Transverse colon (tissue), 4 donors: Measurements from ENCODE around the gene BAG5. TPM values are rescaled to one million over a fixed set of nuclear protein-coding genes. Genes with fewer than 3 reads are reported as not detected.
A peak's percentile ranks its signal among the peaks of the same experiment; 100 is the strongest.
"Not testable (repeated sequence)": the region's sequence is repeated elsewhere in the genome, so short reads cannot be mapped to it uniquely, and the experiment has no call there.

Experiments
- DNase-seq: peaks from one replicate; pipeline ENCODE4 v3.0.0-alpha.2; 2019
- H3K27ac ChIP-seq, 4 donors: fragments of 200-600 bp; sonication (generic); 2 replicates each; pipeline ENCODE4 v1.5.1; 2016 to 2018; ENCODE audit warnings: inconsistent platforms in 4 of 4
- H3K27me3 ChIP-seq: fragments of 200-600 bp; sonication (generic); 2 replicates; pipeline ENCODE4 v1.5.1; 2017; ENCODE audit warnings: inconsistent platforms
- H3K36me3 ChIP-seq, 4 donors: fragments of 200-600 bp; sonication (generic); 2 replicates each; pipeline ENCODE4 v1.5.1; 2017 to 2019; ENCODE audit warnings: inconsistent platforms in 4 of 4
- H3K4me1 ChIP-seq, 4 donors: fragments of 200-600 bp; sonication (generic); 2 replicates each; pipeline ENCODE4 v1.5.1; 2017 to 2020; ENCODE audit warnings: inconsistent platforms in 4 of 4
- H3K4me3 ChIP-seq, 4 donors: fragments of 200-600 bp; sonication (generic); 1 replicate in 1 of 4; 2 replicates in 3 of 4; pipeline versions ENCODE4 v1.5.1 to v1.6.1; 2017 to 2019; ENCODE audit warnings: inconsistent platforms in 4 of 4
- H3K9me3 ChIP-seq, 2 donors: fragments of 200-600 bp; sonication (generic); 2 replicates each; pipeline ENCODE4 v1.5.1; 2017 to 2019; ENCODE audit warnings: inconsistent platforms in 2 of 2
- CTCF ChIP-seq, 5 experiments: fragments of 200-600 bp in 3 of 5; fragments of 450-650 bp in 2 of 5; sonication (generic) in 3 of 5; IDR thresholded peaks; 1 replicate in 2 of 5; 2 replicates in 3 of 5; pipeline ENCODE4 v1.5.1; 2016 to 2017; ENCODE audit warnings: antibody characterized with exemption in 5 of 5, inconsistent platforms in 3 of 5, mild to moderate bottlenecking in 2 of 5, moderate library complexity in 1 of 5
- EP300 ChIP-seq: sonication (generic); formaldehyde crosslinking; IDR thresholded peaks from one replicate; pipeline ENCODE4 v1.6.1; 2017; ENCODE audit warnings: antibody characterized with exemption, low read depth
- POLR2A ChIP-seq: fragments of 450-650 bp; IDR thresholded peaks from one replicate; pipeline ENCODE4 v1.6.1; 2016; ENCODE audit warnings: antibody characterized with exemption, mild to moderate bottlenecking, moderate library complexity
- POLR2AphosphoS5 ChIP-seq, 3 donors: sonication (generic); formaldehyde crosslinking; IDR thresholded peaks; one replicate each; pipeline ENCODE4 v1.6.1; 2016; ENCODE audit warnings: antibody characterized with exemption in 3 of 3
- WGBS, 2 donors: methylation state at CpG; one replicate each; pipeline ENCODE4 v1.1.5; 2018; ENCODE audit warnings: low coverage in 1 of 2; 5-methylcytosine and 5-hydroxymethylcytosine counted together
- in situ Hi-C, 4 donors: fragments of 200-750 bp; cut with MboI; loops; one replicate each; pipeline versions ENCODE4 v1.15.0 to v1.15.1; 2017; ENCODE audit warnings: low sequenced_read_pairs in 3 of 4, low pct_ligation_motif_present in 1 of 4, low pct_unique_long_range_greater_than_20kb in 1 of 4
- intact Hi-C: fragments of 100-400 bp; cut with DNase I; formaldehyde crosslinking; loops from one replicate; pipeline ENCODE4 v1.15.1; 2023; ENCODE audit warnings: low total_unique reads
- total RNA-seq, 4 donors: library from RNA; depleted of rRNA; stranded (reverse); fragments of >200 nt; gene quantifications; one replicate each; pipeline ENCODE4 v1.1.0, GENCODE V29; 2016

Gene BAG5, protein sequence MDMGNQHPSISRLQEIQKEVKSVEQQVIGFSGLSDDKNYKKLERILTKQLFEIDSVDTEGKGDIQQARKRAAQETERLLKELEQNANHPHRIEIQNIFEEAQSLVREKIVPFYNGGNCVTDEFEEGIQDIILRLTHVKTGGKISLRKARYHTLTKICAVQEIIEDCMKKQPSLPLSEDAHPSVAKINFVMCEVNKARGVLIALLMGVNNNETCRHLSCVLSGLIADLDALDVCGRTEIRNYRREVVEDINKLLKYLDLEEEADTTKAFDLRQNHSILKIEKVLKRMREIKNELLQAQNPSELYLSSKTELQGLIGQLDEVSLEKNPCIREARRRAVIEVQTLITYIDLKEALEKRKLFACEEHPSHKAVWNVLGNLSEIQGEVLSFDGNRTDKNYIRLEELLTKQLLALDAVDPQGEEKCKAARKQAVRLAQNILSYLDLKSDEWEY
- total RNA-seq = 10 to 100 TPM; 10.8 to 26.3 (median 23.9) TPM

GRCh38 chr14:103562429-103563225 is at the start of gene BAG5, which contains the start of gene COA8:
Gene BAG5 (minus strand): TSS chr14:103562657. CDS start chr14:103561164, 1,493 bp downstream.
Gene COA8 (plus strand): TSS chr14:103562960. CDS start chr14:103563002, 42 bp downstream.
- 2% methylated on average over 10 of the region's 109 CpGs; no CpG with 5 or more reads in 1 of the 2 donors for WGBS, 2 donors
- peak within 1 kb of the TSS; percentile 91 to 95 (median 94) for H3K4me3 ChIP-seq

DNA sequence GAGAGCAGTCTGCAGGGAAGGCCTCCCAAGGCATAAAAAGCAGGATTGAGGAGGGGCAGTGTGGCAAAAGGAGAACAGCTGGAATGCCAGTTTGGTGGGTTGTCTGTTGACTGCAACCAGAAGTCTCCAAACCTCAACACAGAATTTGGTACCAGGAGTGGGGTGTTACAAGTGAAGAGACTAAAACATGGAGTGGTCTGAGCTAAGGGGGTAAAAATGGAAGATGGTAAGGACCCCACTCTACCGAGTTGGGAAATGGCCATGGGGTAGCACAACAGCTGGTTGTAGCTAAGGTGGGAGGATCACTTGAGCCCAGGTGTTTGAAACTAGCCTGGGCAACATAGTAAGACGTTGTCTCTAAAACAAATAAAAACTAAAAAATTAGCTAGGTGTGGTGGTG is 48.8 kb upstream of the BAG5 start:
- in situ Hi-C loops = no loop called here
- no peak for DNase-seq

More at GRCh38 chr14:103562429-103563225, at the start of gene BAG5, which contains the start of gene COA8:
- TF ChIP-seq POLR2A (peak; percentile 88), POLR2AphosphoS5 (IDR thresholded peaks at IDR 0.05) (peak; percentile 73 to 93 (median 93)), EP300 (peak; percentile 12), CTCF (IDR thresholded peaks at IDR 0.05) (peak in 1 of 5 experiments; percentile 41)
- H3K9me3 ChIP-seq = no peaks in the 10 kb centered on the region
- DNase-seq = peak; percentile 88
- H3K4me1 ChIP-seq = peaks cover 22 to 57% (median 40%) of the 10 kb centered on the region in 4 donors
- peaks cover 0 to 20% (median 4%) of the 10 kb centered on the region in 4 donors for H3K36me3 ChIP-seq
- intact Hi-C loops = no loop called here
- no peaks in the 10 kb centered on the region for H3K27me3 ChIP-seq
- in situ Hi-C loops = no loop called here
- peak within 1 kb of the TSS; percentile 95 to 98 (median 97) for H3K27ac ChIP-seq

DNA sequence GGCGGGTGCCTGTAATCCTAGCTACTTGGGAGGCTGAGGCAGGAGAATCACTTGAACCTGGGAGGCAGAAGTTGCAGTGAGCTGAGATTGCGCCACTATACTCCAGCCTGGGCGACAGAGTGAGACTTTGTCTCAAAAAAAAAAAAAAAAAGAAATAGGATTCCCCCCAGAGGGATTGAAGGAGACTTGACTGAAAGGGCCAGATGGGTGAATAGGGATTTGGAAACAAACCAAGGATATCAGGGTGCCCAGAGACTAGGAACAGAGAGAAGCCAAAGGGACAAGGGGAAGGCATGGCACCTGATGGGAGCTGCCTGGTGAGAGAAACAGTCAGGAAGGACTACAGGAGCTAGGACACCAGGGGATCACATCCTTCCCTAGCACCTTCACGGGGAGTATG is 46.6 kb upstream of the BAG5 start:
- H3K4me3 ChIP-seq, DNase-seq, in situ Hi-C loops, H3K36me3 ChIP-seq, H3K27ac ChIP-seq, intact Hi-C loops: not testable (repeated sequence)
- Histone ChIP-seq H3K9me3 (peaks cover 0 to 13% of the 10 kb centered on the region in 2 donors), H3K27me3 (peaks cover 13% of the 10 kb centered on the region), H3K4me1 (peaks cover 4 to 22% (median 18%) of the 10 kb centered on the region in 4 donors)
- 96 to 100% methylated on average over 3 to 4 of the region's 4 CpGs for WGBS, 2 donors

More for the DNA sequence above, 48.8 kb upstream of the BAG5 start:
- Histone ChIP-seq H3K27ac (no peak overlapping the region), H3K4me1 (peaks cover 4 to 22% (median 18%) of the 10 kb centered on the region in 4 donors), H3K9me3 (peaks cover 0 to 13% of the 10 kb centered on the region in 2 donors), H3K36me3 (no peaks in the 10 kb centered on the region), H3K27me3 (peaks cover 13% of the 10 kb centered on the region), H3K4me3 (no peak overlapping the region)
- intact Hi-C loops = no loop called here
- TF ChIP-seq CTCF (IDR thresholded peaks at IDR 0.05) = no peak
- no peak for TF ChIP-seq POLR2A
- TF ChIP-seq EP300 = no peak
- TF ChIP-seq POLR2AphosphoS5 (IDR thresholded peaks at IDR 0.05) = no peak
- 95 to 96% methylated on average over 2 of the region's 2 CpGs for WGBS, 2 donors

- H3K27ac ChIP-seq = no peak overlapping the region
- H3K4me3 ChIP-seq = peak overlapping the region in 1 of 4 donors; percentile 39
- peaks cover 0 to 13% of the 10 kb centered on the region in 2 donors for H3K9me3 ChIP-seq
- in situ Hi-C loops = no loop called here
- H3K4me1 ChIP-seq = peaks cover 4 to 22% (median 18%) of the 10 kb centered on the region in 4 donors
- H3K27me3 ChIP-seq = peaks cover 13% of the 10 kb centered on the region
- WGBS, 2 donors = 40 to 57% methylated on average over 3 to 15 of the region's 15 CpGs
- H3K36me3 ChIP-seq = no peaks in the 10 kb centered on the region
- intact Hi-C loops = no loop called here
- TF ChIP-seq EP300 (no peak), CTCF (IDR thresholded peaks at IDR 0.05) (no peak), POLR2A (no peak)
- no peak for DNase-seq
Measured at GRCh38 chr14:103607822-103608221, 45.4 kb upstream of the BAG5 start.
